GM18499 (cell line): ENCODE data around the gene TCF7L1.
"Not testable (repeated sequence)": the region's sequence is repeated elsewhere in the genome, so short reads cannot be mapped to it uniquely, and the experiment has no call there.

Source experiments
- ATAC-seq: cut with Tn5 transposase; IDR thresholded peaks from one replicate; pipeline ENCODE4 v1.9.1; 2021; ENCODE audit warnings: moderate number of reproducible peaks; ENCODE audit not compliant: insufficient read depth, unreplicated experiment

Gene TCF7L1

DNA sequence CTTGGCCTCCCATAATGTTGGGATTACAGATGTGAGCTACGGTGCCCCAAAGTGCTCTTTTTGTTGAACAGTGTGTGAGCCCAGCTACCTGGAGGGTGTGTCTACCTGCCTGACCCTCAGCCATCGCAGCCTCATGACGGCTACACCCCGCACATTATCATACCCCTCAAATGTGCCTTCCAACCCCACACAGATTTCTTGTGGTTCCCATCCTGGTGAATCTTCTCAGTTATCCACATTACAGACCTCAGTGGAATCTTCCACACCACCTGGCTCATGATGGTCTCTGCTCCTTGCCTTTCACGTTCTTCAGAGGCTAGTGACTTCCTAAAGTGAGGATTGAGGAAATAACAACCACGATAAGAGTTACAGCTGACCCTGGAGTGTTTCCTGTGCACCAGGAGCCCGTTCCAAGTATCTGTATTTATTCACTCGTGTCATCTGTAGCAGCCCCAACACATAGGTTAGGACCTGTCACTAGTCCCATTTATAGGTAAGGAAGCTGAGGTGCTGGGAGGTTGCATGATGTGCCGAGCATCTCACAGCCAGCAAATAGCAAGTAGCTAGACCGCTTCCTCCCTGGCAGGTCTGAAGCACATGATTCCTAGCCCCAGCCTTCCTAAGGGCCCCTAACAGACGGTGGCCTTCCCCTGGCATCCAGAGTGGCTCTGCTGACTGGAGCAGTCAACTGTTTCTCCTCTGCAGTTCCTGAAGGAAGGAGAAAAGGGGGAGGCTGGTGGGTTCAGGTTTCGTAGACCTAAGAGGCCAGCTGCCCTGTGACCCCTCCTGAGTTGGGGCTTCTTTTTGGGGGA, 47.3 kb downstream of the TCF7L1 start:
- ATAC-seq, result no peak

DNA sequence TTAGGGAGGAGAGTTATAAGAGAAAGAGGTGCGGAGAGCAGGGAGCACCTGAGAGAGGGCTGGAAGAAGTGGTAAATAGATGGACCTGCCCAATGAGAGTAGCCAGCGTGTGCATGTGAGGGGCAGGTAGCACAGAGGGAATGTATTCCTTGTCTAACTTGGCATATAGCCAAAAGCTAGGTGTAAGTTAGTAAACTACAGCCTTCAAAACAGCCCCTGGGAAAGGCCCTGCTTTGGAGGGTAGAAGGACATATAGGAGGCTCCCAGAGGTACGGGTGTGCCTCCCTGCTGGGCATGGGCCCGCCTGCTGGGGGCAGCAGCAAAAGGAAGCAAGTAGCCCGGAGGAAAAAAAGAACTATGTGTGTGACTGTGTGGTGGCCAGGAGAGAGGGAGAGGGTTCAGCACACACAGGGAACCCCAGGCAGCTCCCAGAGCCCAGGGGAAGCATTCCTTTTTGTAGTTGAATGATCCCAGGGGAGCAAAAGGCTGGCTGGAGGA, 48.0 kb downstream of the TCF7L1 start:
- no peak for ATAC-seq

DNA sequence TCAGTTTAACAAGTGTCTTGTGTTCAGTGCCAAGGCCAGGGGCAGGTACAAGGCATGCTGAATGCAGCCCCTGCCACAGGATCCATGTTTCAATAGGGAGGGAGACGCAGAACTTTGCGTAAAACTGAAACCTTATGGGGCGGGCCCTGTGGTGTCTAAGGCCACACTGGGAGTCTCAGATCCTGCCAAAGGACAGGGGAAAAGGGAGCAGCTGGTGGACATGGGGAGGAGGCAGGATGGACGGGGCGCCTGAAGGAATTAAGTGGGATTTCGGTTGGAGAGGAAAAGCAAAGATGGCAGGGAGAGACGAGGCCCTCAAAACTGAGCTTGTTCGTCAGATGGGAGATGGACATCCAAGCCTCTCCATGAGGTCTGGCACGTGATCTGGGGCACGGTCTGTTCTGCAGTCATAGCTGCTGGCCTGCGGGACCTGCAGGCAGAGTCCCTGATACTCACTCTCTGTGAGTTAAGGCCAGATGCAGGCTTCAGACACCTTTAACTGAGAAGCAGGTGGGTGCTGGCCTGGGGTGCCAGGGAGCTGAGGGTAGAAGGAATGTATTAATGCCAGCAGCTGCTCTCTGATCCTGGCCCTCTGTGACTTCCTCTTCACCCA, 48.8 kb downstream of the TCF7L1 start:
- no peak for ATAC-seq

DNA sequence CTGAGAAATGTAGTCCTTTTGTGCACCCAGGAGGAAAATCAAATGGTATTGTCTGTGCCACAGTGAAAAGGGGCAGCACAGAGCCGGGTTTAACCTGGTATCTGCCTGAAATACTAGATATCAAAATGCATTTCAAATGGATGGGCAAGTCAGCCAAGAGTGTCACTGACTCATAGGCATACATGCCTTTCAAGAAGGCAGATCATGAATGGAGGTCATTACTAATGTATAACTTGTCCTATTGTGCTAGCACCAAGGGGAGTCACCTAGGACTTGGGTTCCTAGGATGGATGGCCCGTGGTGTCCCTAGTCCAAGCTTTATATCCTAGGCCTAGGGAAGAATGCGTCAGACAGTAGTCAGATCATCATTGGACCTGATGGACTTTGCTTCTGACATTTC, 49.9 kb downstream of the TCF7L1 start:
- no peak for ATAC-seq

DNA sequence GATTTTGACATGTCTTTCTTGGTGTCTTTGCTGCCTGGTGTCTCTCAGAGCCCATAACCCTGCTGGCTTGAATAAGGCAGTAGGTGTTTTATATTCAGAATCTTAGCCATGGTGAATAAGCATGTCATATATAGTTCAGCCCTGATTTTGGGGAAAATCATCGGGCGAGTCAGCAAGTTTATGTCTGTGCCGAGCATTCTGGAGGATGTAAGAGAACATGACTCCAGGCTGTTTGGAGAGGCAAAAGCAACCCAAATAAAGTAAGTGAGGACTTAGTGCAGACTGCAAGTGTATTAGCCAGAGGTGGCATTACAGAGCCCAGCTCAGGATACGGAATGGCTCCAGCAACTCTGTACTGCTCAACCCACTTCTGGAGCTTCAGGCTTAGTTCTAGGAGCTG, 50.3 kb downstream of the TCF7L1 start:
- no peak for ATAC-seq

DNA sequence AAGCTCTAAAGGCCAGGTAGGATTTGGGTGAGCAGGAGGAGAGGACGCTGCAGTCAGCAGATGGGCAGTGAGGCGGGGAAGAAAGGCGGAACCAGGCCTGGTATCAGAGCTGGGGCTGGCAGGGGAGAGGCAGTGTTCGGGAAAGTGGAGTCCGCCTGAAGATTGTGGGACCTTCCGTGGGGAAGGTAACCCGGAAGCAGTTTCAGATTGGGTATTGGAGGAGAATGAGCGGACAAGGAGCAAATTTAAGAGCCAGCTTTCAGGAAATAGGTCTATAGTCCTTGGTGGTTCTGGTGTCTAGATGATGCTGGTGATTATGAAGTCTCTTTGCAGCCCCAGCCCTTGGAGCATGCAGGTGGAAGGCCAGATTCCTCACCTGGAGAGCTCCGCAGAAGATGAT, 51.0 kb downstream of the TCF7L1 start:
- ATAC-seq, result no peak

DNA sequence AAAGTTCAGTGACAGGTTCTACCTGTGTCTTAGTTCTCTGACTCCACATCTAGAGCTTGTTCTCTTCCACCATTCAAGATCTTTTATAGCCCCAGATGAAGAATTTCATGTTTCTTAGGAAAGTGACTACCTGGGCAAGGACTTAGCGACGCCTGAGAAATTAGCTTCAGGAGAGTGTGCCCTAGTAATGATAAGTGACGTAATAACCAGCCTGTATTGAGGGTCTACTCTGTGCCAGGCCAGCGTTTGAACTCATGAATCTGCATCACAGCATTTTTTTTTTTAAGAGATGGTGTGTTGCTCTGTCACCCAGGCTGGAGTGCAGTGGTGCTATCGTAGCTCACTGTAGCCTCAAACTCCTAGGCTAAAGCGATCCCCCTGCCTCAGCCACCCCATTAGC, 51.8 kb downstream of the TCF7L1 start:
- ATAC-seq, result no peak

DNA sequence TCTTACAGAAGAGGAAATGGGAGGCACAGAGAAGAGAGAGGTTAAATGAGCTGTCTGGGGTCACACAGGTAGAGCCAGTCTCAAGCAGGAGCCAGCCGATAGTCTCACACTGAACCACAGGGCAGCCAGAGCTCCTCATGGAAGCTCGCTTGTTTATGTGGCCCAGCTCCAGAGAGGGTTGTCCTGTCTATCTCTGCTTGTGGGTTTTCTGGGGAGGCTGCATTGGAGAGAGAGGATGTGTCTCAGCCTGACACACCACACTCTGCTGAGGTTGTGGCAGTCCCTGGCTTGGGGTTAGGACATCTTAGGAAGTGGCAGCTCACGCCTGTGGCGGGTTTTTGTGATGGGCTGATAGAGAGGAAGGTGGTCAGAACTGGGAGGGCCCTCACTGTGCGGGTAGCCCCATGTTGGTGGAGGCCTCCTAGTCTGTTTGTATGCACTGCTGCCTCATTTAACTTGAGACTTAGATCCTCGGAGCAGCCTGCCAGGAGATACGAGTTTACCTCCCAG, 52.3 kb downstream of the TCF7L1 start:
- ATAC-seq, result no peak

DNA sequence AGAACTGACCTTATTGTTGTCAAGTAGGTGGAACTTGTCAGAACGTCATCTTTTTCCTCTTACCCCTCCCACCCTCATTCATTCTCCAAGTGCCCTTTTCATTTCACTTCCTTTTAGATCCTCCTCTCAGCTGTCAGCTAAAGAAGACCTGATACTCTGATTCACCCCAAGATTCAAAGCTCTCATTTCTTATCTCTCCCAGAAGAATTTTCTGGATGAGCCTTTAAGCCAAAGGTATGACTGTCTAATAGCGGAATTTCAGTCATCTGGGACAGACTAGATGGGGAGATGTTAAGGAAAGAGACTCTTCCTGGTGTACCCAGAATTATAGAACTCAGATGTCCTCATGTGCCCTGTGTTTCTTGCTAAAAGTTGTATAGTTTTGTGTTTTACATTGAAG, 53.9 kb downstream of the TCF7L1 start:
- no peak for ATAC-seq

DNA sequence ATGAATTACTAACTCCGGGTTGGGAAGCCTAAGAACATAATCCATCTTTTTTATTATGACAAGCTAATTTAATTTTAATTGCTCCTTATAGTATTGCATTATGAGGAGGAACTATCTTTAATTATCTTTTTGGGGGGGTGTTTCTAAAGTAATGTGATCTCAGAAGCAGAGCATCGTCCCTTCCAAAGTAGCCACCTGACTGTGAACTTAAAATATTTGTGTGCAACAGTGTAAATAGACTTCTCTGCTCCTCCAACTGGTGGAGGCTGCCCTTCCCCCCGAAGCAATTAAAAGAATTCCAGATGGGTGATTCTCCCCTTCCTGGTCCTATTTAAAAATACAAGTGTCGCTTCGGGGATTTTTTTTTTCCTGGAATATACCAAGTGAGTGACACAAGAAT, 55.7 kb downstream of the TCF7L1 start:
- ATAC-seq, result no peak

DNA sequence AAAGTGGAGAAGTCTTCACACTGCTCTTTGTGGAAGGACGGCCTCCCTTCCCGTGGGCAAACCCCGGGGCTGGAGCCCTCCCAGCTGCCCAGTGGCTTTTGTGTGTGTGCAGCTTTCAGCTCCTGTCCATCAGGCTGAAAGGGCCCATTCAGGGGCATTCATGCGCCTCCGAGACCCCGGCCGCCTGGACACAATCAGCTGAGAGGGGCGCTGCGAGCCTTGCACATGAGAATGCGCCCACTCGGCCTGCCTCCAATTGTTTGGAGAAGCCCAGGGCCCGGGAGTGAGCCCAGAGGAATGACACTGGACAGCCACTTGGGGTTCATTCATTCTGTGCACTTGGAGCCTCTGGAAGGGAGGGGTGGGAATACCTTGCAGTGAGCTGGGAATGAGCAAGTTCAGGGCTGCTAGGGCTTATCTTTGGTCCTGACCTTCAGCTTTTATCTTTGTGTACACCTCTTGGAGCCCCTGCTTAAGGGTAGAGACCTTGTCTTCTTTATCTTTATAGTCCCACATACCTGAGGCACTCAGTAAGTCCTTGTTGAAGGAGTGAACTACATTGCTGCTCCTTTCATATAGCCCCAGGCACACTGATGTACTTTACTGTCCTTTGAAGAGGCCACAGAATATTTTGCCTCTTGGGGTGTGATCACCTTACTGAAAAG, 56.5 kb downstream of the TCF7L1 start:
- ATAC-seq, result no peak

DNA sequence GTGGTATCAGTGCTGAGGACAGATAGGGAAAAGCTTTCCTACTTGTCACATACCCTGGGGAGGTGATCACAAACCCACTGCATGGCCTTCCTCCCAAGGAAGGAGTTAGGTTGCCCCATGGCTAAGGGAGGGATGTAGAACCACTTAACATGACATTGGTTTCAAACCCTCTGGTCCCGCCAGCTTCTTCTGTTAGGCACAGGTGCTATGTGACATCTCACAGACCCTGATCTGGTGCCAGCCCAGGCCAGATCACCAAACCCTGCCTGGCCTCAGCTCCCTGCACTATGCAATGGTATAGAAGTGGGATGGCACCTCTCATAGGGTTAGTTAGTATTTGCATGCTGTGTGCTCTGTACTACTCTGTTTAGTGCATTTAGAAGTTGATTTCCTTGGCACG, 58.0 kb downstream of the TCF7L1 start:
- no peak for ATAC-seq

DNA sequence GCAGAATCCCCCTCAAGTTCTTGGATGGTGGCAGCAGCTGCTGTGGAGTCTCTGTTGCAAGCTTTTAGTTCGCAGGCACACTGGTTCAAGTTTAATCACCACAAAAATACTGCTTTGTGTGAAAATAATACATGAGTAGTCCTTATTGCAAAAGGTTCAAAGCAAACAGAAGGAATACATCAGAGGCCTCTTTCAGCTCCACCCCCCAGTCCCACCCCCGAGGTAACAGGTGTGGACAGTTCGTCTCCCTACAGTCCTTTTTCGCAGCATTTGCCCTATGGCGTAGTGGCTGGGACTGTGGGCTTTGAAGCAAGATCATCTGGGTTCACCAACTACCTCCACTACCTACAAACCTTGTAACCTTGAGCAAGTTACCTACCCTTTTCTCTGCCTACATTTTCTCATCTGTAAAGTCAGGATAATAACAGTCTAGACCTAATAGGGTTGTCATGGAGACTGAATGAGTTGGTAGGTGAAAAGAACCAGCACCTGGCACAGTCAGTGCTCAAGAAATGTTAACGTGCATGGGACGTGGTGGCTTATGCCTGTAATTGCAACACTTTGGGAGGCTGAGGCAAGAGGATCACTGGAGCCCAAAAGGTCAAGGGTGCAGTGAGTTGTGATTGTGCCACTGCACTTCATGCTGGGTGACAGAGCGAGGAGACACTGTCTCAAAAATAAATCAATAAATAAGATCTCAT, 61.7 kb downstream of the TCF7L1 start:
- ATAC-seq, result no peak

DNA sequence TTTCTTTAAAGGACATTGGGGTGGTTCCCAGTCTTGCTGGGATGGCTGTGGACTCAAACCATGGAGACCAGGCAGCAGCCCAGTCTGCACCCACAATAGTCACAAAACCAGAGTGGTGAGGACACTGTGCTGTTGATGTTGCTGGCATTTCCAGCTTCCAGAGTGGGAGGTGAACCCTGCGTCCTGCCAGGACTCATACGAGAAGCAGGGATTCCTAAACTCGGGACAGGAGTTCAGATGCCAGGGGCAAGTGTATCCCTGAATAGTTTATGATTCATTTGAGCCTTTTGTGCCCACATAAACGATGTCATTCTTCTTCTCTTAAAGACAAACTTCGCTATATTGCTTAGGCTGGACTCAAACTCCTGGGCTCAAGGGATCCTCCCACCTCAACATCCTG, 62.8 kb downstream of the TCF7L1 start:
- ATAC-seq, result no peak

DNA sequence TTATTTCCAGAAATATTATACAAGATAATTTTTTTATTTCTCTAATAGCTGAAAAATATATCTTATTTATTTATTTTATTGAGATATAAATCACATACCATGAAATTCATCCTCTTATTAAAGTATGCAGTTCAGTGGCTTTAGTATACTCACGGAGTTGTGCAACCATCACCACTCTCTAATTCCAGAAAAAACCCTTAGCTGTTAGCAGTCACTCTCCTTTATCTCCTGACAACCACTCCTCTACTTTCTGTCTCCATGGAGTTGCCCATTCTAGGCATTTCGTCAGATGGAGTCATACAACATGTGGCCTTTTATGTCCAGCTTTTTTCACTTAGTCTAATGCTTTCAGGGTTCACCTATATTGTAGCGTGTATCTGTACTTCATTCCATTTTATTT, 66.5 kb downstream of the TCF7L1 start:
- ATAC-seq, result no peak

DNA sequence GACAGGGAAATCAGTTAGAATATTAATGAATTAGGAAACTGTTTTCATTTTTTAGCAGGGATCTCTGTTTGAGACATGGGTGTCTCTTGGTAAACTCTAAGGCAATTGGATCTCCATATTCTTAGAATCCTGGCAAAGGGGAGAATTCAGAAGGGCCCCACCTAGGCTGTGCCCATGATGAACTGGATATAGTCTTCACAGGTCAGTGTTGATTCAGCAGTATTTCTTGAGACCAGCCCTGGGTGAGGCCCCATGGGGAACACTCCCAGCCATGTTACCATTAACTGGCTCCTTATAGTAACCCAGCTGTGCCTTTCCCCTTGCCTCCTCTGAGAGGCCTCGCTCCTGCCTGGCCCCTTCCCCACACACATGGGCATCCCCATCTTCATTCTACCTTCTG, 76.7 kb downstream of the TCF7L1 start:
- no peak for ATAC-seq

DNA sequence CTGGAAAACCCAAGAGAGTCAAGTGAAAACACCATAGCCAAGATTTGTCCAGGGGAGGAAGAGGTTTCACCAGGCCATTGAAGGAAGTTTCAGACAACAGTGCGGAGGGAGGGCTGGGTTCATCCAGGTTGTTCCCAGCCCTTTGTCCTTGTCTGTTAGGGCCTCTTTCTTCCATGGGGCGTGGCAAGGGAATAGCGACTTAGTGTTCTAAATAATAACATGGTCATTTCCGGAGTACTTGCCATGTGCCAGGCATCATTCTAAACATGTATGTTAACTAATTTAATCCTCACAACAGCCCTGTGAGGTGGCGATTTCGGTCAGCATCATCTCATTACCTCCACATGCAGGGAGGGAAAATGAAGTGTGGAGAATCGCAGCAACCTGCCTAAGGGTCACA, 77.3 kb downstream of the TCF7L1 start:
- ATAC-seq, result no peak

DNA sequence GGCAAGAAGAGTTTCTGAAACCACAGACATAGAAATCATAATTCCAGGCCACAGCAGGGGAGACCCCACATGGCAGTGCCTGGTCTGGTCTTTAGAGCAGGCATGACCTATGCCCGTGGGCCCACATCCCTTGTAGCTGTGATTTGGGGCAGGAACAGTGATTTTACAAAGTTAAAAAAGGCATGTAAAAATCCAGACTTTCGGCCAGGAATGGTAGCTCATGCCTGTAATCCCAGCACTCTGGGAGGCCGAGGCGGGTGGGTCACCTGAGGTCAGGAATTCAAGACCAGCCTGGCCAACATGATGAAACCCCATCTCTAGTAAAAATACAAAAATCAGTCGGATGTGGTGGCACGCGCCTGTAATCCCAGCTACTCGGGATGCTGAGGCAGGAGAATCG, 78.4 kb downstream of the TCF7L1 start:
- ATAC-seq, result not testable (repeated sequence)

DNA sequence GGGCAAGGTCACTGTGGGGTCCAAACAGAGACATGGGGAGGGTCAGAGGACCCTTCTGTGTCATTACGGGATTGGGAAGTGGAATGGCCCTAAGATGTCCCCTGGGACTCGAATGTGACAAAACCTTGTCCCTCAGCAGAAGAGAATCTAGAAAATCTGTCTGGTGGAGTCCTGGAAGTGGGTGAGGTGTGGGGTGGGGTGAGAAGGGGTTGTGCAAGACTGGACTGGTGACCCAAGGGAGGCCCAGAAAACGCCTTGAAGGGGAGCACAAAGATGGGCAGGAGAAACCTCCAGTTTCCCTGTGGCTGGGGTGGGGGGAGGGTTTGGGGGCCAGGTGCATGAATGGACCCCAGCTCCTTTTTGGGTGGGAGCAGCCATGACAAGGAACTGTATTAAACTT, 79.6 kb downstream of the TCF7L1 start:
- no peak for ATAC-seq

DNA sequence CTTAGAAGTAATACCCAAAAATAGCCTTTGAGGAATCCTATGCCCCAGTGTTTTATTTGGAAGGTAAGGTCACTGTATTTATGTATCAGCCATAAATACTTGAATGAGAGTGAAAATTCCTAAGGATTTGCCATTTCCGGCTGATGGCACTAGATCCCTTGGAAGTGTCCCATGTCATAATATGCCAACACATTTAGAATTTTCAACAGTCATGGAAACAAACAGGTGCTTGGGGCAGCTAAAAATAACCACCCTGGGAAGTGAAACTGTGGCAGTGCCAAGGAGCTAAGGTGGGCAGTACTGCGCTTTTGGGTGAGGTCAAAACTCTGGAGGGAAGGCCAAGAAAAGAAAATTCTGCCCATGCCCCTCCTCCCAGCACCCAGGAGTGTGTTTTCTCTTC, 80.2 kb downstream of the TCF7L1 start:
- no peak for ATAC-seq
